H1 (cell line): ENCODE data around the gene NCF4. TPM values are rescaled to one million over a fixed set of nuclear protein-coding genes. Genes with fewer than 3 reads are reported as not detected.

ENCODE experiments used
- ATF2 ChIP-seq: IDR thresholded peaks from 2 replicates; pipeline ENCODE4 v1.6.1; 2012; ENCODE audit warnings: low read length, inconsistent platforms
- CBX8 ChIP-seq: fragments of 300-800, 300-1000 bp; sonication (generic); IDR thresholded peaks from 2 replicates; pipeline ENCODE4 v1.7.1; 2016; ENCODE audit warnings: low read depth, low read length, borderline replicate concordance
- KDM4A ChIP-seq: IDR thresholded peaks from one replicate; pipeline ENCODE4 v1.7.1; 2012; ENCODE audit warnings: low read depth, mild to moderate bottlenecking, moderate library complexity, low read length, inconsistent platforms; ENCODE audit not compliant: severe bottlenecking
- PHF8 ChIP-seq: fragments of 200-600 bp; sonication (generic); conservative IDR thresholded peaks from 2 replicates; pipeline ENCODE4 v1.7.1; 2012; ENCODE audit warnings: low read depth, mild to moderate bottlenecking, inconsistent platforms, low read length, moderate library complexity
- TAF1 ChIP-seq: IDR thresholded peaks from 2 replicates; pipeline ENCODE4 v1.6.1; 2011; ENCODE audit warnings: mild to moderate bottlenecking, low read depth, low read length
- TCF12 ChIP-seq: IDR thresholded peaks from 2 replicates; pipeline ENCODE4 v1.6.1; 2011; ENCODE audit warnings: low read depth, mild to moderate bottlenecking, low read length
- polyA plus RNA-seq, 7 experiments: library from polyadenylated mRNA; depleted of rRNA in 3 of 7; stranded (reverse) in 5 of 7; unstranded in 2 of 7; fragments of >200 nt in 5 of 7; fragments of 200-250 nt in 2 of 7; gene quantifications; 1 replicate in 5 of 7; 2 replicates in 1 of 7; 4 replicates in 1 of 7; pipeline versions ENCODE4 v1.2.1 to v1.2.3, GENCODE V29; 2011 to 2013; ENCODE audit warnings: missing spikeins in 2 of 7, mixed read lengths in 2 of 7
- total RNA-seq: library from RNA; stranded (reverse); fragmentation: NEBNext Ultra II Directional; extraction: Animal tissue kit (Norgen Biotek cat#: 25700); gene quantifications from 2 replicates; pipeline ENCODE4 v1.2.1, GENCODE V29; 2021

NCF4 gene
- total and polyA plus RNA-seq, 2 of the 8 experiments (the other 6 are each of a cell fraction or from before 2014, with no cell fraction given) = 0.20 TPM; not detected in 1

DNA sequence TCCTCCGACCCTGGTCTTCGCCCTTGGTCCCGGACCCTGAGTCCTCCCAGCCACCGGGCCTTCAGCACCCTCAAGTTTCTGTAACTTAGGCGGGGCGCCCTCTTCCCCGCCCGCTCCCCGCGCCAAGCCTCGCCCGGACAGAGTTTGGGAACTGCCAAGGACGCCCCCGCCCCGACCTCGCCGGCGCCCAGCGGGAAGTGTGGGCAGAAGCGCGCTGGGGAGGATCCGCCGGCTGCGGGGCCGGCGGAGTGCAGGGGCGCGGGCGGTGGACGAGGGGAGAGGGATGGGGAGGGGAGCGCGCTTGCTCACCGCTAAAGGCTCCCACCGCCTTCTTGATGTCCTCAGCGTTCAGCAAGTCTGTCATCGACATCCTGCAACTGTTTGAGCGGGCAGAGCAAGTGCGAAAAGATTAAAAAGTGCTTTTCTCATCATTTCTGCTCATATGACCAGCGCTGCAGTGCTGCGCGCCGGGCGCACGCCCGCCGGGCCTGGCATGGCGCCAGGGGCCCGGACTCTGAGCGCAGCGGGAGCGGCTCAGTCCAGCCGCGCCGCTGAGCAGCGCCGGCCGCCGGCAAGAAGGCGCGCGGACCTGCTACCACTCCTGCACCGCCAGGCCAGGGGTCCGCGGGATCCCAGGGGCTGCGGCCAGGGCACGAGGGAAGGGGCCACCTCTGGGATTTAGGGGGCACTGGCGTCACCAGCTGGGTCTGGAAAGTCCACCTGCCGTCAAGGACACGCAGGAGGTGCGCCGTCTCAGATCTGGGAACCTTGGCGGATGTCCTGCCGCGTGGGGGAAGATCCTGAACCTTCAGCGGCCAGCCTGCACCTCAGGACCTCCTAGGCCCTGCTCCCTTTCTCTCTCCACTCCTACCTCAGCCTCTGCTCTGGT, 43.9 kb upstream of the NCF4 start, which contains the start of gene PVALB (continued):
- TF ChIP-seq TCF12 (no peak), TAF1 (no peak), PHF8 (0 out of 2 replicates have a peak, but pooled peaks have one; percentile 17), KDM4A (peak; percentile 78), CBX8 (no peak), ATF2 (no peak)
